Panc1 (cell line): Measurements from ENCODE around the gene SCCPDH.

Source experiments
- CTCF ChIP-seq: fragments of 450-650 bp; IDR thresholded peaks from 2 replicates; pipeline ENCODE4 v1.5.1; 2017; ENCODE audit warnings: mild to moderate bottlenecking
- POLR2AphosphoS5 ChIP-seq: IDR thresholded peaks from 2 replicates; pipeline ENCODE4 v1.6.1; 2012; ENCODE audit warnings: mild to moderate bottlenecking, low read depth, low read length, moderate library complexity
- REST ChIP-seq, 2 experiments: IDR thresholded peaks; 2 replicates each; pipeline ENCODE4 v1.6.1; 2011 to 2012; ENCODE audit warnings: low read depth in 2 of 2, control low read depth in 1 of 2, low read length in 1 of 2, mild to moderate bottlenecking in 1 of 2, moderate library complexity in 1 of 2; ENCODE audit not compliant: insufficient read depth in 1 of 2

GRCh38 chr1:246748006-246748405 lies 23.8 kb downstream of the SCCPDH start:
- TF ChIP-seq CTCF (no peak), POLR2AphosphoS5 (no peak), REST (IDR thresholded peaks at IDR 0.05; ENCODE audit: insufficient read depth in 1 of 2, low read depth in 2 of 2, low read length in 1 of 2) (no peak)
